C1 segment of cervical spinal cord (tissue), 14 donors: ENCODE results near the gene MS4A4A.

Source experiments
- DNase-seq, 14 donors: peaks; one replicate each; lab custom pipeline; 2025; lab: John Stamatoyannopoulos, UW

Gene MS4A4A

DNA sequence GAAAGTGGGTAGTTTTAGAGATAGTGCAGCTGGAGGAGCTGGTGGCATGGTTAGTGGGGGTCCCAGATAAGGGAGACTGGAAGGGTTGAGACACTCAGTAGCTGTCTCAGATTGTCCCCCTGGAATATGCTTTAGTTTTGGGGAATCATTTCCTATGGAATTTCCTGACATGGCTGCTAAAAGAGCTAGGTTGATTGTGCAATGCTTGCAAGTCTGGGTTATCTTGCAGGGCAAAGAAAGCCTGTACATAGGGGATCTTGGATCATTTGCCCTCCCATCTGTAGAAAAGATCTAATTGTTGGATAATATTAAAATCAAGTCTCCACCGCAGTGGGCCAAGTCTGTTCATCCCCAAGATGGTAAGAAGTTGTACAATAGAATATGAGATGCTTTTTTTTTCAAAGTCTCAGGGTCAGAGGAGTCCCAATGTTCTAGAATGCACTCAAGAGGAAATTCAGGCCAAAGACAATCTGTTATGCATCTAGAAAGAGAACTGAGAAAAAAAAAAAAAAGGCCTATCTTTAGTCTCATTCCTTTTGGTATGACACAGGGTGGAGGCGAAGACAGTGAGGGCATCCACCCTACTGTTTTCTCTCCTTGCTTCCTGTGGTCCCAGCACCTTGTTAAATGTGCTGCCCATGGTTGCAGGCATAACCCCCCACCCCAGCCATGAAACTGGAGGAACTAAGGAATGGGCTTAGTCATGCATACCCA, 66.8 kb downstream of the MS4A4A start:
- no peak for DNase-seq

DNA sequence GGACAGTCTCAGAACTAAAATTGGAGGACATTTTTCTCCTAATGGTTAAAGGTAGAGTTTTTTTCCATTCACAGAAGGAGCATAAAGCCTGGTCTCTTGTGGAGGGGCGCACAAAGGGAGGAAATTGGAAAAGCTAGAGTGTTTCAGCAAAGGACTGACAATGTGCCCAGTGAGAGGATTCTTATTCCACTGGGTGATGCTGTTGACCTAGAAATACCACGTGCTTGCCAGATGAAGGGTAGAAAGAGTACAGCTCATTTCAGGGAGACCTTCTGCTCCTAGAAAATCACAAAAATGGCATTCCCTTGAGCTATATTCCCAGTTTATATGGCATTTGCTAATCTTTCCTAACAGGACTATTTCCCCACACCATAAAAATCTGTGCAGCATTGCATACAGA, 67.7 kb downstream of the MS4A4A start:
- no peak for DNase-seq

DNA sequence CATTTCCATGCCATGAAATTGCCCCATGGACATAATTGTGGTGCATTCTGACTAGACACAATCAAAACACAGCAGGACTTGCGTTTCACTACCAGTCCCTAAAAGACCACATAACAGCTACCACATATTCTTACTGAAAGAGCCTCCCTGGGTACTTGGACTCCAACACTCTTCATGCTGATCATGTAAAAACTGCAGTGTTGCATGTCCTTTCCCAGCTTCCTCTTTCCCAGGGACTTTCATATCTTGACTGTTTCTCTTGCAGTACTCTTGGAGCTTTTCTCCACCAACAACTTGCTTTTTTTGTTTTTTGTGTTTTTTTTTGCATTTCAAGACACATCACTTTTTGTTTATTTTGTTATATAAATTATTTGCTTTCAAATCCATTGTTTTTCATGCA, 69.5 kb downstream of the MS4A4A start:
- DNase-seq: no peak

DNA sequence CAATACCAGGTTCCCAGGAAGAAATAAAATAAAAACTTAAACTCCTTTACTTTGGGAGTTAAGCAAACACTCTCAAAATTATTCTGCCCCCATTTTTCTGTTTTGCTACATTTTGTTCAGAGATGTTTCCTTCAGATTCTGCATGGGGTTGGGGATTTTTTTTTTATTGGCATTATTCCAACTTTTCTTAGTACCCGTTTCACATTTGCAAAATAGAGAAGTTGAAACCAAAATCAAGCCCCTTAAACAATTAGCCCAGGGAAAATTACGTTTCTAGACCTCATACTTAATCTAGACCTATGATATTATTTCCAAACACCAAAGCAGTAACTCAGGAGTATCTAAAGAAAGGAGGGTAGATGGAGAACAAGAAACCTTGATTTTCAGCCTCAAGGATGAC, 77.3 kb downstream of the MS4A4A start:
- no peak for DNase-seq
